ENCODE results near the gene DPYD.

- TF ChIP-seq SUZ12 (IDR thresholded peaks at IDR 0.05; ENCODE audit: extremely low read depth, insufficient read depth, insufficient read length) (no peak), YY1 (IDR thresholded peaks at IDR 0.05; ENCODE audit: insufficient read depth, insufficient read length) (no peak), ZNF274 (IDR thresholded peaks at IDR 0.05; ENCODE audit: low read depth, low read length) (no peak)
Measured at GRCh38 chr1:97071173-97071572, 849.7 kb downstream of the DPYD start.
